ENCODE measurements around the gene CMTM6. TPM values are rescaled to one million over a fixed set of nuclear protein-coding genes. Genes with fewer than 3 reads are reported as not detected.

CMTM6 gene
- total and polyA plus RNA-seq, 7 donors: 19.9 to 82.0 (median 37.7) TPM

GRCh38 chr3:32431481-32431880 is 71.2 kb downstream of the CMTM6 start:
- intact Hi-C loops (cut with DNase I): no loop called here
- Histone ChIP-seq H3K9me3 (no peaks in the 10 kb centered on the region), H3K4me1 (peaks cover 0 to 7% (median 3%) of the 10 kb centered on the region in 4 donors), H3K27ac (no peak overlapping the region), H3K36me3 (no peaks in the 10 kb centered on the region), H3K27me3 (no peaks in the 10 kb centered on the region), H3K4me3 (no peak overlapping the region)
- TF ChIP-seq POLR2A (IDR thresholded peaks at IDR 0.05) (no peak), CTCF (IDR thresholded peaks at IDR 0.05) (no peak), EP300 (IDR thresholded peaks at IDR 0.05) (no peak), POLR2AphosphoS5 (IDR thresholded peaks at IDR 0.05) (no peak)
- DNase-seq: no peak
- 92 to 93% methylated on average over 3 of the region's 3 CpGs for WGBS, 2 donors

Small RNAs within 50 kb of the gene (small RNA-seq; reads per million reads assigned to genes)
- 0 to 0.12 (median 0) reads per million in 3 donors for gene MIR548AY

Other genes starting within 250 kb of the CMTM6 start
- 1 to 10 TPM; 7.1 to 9.9 (median 8.2) TPM for gene CMTM7, start 111.0 kb downstream of the CMTM6 start, total RNA-seq
- 10 to 100 TPM in 1 of 3 donors, 1 to 10 TPM in 2; 3.6 to 13.3 (median 6.9) TPM for gene CMTM7, start 111.0 kb downstream of the CMTM6 start, polyA plus RNA-seq
- gene DYNC1LI1, start 68.0 kb upstream of the CMTM6 start, total RNA-seq: 10 to 100 TPM; 17.2 to 36.0 (median 29.5) TPM
- 10 to 100 TPM; 15.9 to 18.5 (median 16.2) TPM for gene DYNC1LI1, start 68.0 kb upstream of the CMTM6 start, polyA plus RNA-seq
- 10 to 100 TPM; 13.0 to 33.5 (median 21.6) TPM for gene CNOT10, start 182.3 kb upstream of the CMTM6 start, total RNA-seq
- gene CNOT10, start 182.3 kb upstream of the CMTM6 start, polyA plus RNA-seq: 10 to 100 TPM in 2 of 3 donors, 1 to 10 TPM in 1; 7.2 to 18.6 (median 17.1) TPM

All from sigmoid colon (tissue), 7 donors.